Endothelial cell of umbilical vein (primary cell): Measurements from ENCODE around the gene ZNF783.

ENCODE experiments used
- EZH2 ChIP-seq: IDR thresholded peaks from 2 replicates; pipeline ENCODE4 v1.6.1; 2012; ENCODE audit warnings: borderline replicate concordance, low read depth, mild to moderate bottlenecking, moderate library complexity, low read length, inconsistent platforms; ENCODE audit not compliant: severe bottlenecking
- FOS ChIP-seq: IDR thresholded peaks from 2 replicates; pipeline ENCODE4 v1.6.1; 2011; ENCODE audit warnings: mild to moderate bottlenecking, low read length, moderate library complexity, borderline replicate concordance; ENCODE audit not compliant: insufficient read depth
- GATA2 ChIP-seq: IDR thresholded peaks from 2 replicates; pipeline ENCODE4 v1.7.0; 2011; ENCODE audit warnings: low read depth, mild to moderate bottlenecking, moderate library complexity, mixed read lengths, low read length; ENCODE audit not compliant: insufficient read length, insufficient read depth
- JUN ChIP-seq: IDR thresholded peaks from 2 replicates; pipeline ENCODE4 v1.6.1; 2011; ENCODE audit warnings: borderline replicate concordance, low read depth; ENCODE audit not compliant: insufficient read length, insufficient read depth
- MYC ChIP-seq: IDR thresholded peaks from one replicate; pipeline ENCODE4 v1.6.1; 2011; ENCODE audit warnings: mild to moderate bottlenecking, low read depth, low read length
- POLR2A ChIP-seq: IDR thresholded peaks from 2 replicates; pipeline ENCODE4 v1.6.1; 2012; ENCODE audit warnings: low read depth, mild to moderate bottlenecking, control low read depth, low read length
- POLR2AphosphoS5 ChIP-seq: IDR thresholded peaks from 2 replicates; pipeline ENCODE4 v1.6.1; 2012; ENCODE audit warnings: low read depth, mild to moderate bottlenecking, control low read depth, low read length, moderate library complexity; ENCODE audit not compliant: insufficient read depth
- TF ChIP-seq, protein P1 (sequence below), 2 donors: IDR thresholded peaks; 1 replicate in 1 of 2; 2 replicates in 1 of 2; pipeline ENCODE4 v1.5.1; 2011; ENCODE audit warnings: low read length in 2 of 2, mild to moderate bottlenecking in 2 of 2, moderate library complexity in 2 of 2, control low read depth in 1 of 2, inconsistent platforms in 1 of 2, low read depth in 1 of 2; ENCODE audit not compliant: insufficient read depth in 1 of 2; ENCODE audit errors: extremely low read depth in 1 of 2
- TF ChIP-seq, protein P2 (sequence below): IDR thresholded peaks from 2 replicates; pipeline ENCODE4 v1.6.1; 2011; ENCODE audit not compliant: insufficient read depth, insufficient read length

DNA sequence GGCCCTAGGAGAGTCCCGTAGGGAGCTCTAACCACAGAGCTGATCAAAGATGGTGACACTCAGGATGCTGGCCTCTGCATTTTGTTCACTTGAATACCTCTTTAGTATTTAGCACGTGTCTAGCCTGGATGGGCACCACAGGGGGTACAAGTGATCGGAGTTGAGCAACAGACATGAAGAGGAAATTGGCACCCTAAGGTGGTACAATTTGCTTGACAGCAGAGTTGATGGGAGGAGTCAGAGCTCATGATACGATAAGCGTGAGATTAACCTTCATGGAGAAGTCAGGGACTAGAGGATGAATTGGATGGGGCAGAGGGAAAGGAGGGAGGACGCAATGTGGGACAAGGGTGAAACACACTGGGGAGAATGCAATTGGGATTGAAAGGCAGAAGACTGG lies 32.5 kb upstream of the ZNF783 start:
- TF ChIP-seq, protein P1, sequence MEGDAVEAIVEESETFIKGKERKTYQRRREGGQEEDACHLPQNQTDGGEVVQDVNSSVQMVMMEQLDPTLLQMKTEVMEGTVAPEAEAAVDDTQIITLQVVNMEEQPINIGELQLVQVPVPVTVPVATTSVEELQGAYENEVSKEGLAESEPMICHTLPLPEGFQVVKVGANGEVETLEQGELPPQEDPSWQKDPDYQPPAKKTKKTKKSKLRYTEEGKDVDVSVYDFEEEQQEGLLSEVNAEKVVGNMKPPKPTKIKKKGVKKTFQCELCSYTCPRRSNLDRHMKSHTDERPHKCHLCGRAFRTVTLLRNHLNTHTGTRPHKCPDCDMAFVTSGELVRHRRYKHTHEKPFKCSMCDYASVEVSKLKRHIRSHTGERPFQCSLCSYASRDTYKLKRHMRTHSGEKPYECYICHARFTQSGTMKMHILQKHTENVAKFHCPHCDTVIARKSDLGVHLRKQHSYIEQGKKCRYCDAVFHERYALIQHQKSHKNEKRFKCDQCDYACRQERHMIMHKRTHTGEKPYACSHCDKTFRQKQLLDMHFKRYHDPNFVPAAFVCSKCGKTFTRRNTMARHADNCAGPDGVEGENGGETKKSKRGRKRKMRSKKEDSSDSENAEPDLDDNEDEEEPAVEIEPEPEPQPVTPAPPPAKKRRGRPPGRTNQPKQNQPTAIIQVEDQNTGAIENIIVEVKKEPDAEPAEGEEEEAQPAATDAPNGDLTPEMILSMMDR (IDR thresholded peaks at IDR 0.05; ENCODE audit: extremely low read depth in 1 of 2, insufficient read depth in 1 of 2, low read depth in 1 of 2, low read length in 2 of 2): no peak
- TF ChIP-seq POLR2A: no peak
- TF ChIP-seq EZH2: no peak
- TF ChIP-seq JUN: no peak
- peak; percentile 11 for TF ChIP-seq POLR2AphosphoS5
- no peak for TF ChIP-seq GATA2
- TF ChIP-seq, protein P2, sequence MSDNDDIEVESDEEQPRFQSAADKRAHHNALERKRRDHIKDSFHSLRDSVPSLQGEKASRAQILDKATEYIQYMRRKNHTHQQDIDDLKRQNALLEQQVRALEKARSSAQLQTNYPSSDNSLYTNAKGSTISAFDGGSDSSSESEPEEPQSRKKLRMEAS: no peak
- no peak for TF ChIP-seq MYC
- no peak for TF ChIP-seq FOS
